ENCODE results near the gene PCNT.
"Not testable (repeated sequence)": the region's sequence is repeated elsewhere in the genome, so short reads cannot be mapped to it uniquely, and the experiment has no call there.

The PCNT gene

GRCh38 chr21:46304955-46305354 lies 19.0 kb upstream of the PCNT start:
- no peak for DNase-seq

DNA sequence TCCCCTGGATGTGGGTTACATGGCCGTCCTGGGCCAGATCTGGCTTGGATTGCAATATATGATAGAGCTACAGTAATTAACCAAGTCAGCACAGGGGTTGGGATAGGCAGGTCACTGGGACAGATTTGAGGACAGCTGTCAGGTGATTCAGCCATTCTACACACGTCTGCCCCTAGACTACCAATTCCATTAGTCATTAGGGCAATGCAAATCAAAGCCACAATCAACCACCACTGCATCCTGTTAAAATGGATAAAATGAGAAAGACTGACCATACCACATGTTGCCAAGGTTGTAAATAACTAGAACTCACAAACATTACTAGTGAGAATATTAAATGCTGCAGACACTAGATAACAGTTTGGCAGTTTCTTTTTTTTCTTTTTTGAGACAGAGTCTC lies 16.3 kb upstream of the PCNT start:
- no peak for DNase-seq

DNA sequence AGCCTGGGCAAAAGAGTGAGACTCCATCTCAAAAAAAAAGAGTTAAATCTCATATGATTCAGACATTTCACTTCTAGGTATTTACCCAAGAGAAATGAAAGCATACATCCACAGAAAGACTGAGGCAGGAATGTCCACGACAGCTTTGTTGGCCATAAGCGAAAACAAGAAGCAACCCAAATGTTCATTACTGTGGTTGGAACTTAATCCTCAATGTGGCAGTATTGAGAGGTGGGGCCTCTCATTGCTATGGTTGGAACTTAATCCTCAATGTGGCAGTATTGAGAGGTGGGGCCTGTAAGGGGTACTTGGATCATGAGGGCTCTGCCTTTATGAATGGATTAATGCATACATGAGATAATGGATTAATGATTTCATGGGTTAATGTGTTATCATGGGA lies 15.5 kb upstream of the PCNT start:
- DNase-seq = no peak

DNA sequence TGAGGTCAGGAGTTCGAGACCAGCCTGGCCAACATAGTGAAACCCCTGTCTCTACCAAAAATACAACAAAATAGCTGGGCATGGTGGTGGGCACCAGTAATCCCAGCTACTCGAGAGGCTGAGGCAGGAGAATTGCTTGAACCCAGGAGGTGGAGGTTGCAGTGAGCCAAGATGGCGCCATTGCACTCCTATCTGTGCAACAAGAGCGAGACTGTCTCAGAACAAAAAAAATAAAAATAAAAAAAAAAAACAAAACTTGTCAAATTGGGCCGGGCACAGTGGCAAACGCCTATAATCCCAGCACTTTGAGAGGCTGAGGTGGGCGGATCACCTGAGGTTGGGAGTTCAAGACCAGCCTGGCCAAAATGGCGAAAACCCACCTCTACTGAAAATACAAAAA lies 13.7 kb upstream of the PCNT start:
- not testable (repeated sequence) for DNase-seq

DNA sequence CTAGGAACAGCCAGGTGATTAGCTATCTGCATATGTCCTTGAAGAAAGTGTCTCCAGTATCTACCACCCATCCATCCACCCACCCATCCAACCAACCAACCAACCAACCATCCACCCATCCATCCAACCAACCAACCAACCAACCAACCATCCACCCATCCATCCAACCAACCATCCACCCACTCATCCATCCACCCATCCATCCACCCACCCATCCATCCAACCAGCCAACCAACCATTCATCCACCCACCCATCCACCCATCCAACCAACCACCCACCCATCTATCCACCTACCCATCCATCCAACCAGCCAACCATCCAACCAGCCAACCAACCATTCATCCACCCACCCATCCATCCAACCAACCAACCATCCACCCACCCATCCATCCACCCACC lies 12.4 kb upstream of the PCNT start:
- no peak for DNase-seq

GRCh38 chr21:46312949-46313348 lies 11.0 kb upstream of the PCNT start:
- no peak for DNase-seq

- DNase-seq = no peak
These were observed 9.4 kb upstream of the PCNT start for GRCh38 chr21:46314441-46315020.

- no peak for DNase-seq
These were observed 7.1 kb upstream of the PCNT start for GRCh38 chr21:46316708-46317324.

DNA sequence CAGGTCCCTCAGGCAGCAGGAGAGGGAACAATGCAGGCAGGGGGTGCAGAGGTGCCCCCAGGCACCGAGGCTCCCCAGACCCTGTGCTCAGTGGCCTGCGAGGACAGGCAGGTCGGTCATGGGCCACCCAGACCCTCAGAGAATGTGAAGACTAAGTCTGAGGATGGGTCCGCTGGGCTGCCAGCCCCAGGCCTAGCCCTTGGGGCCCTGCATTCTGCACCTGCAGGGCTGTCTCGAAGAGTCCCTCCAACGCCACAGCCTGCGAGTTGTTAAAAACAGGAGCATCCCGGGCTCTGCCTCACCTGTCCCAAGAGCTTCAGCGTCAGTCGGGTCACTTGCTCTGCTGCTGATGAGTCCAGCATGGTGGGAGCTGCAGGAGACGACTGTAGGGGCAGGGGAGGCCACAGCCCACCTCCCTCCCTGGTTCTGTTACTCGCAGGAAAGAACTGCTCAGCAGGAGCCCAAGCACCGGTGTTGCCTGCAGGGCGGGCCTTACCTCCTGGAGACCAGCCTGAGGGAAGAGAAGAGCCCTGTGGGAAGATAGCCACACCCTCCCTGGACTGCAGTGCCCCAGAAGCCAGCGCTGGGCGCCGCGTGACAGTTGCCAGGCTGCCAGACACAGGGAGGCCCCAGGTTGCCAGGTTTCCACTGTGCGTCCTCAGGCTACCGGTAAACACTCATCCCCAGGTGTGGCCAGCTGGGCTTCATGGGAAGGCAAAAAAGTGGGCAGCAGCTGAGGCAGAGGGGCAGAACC lies 6.1 kb upstream of the PCNT start:
- no peak for DNase-seq

- DNase-seq = no peak
These were observed 5.5 kb upstream of the PCNT start for GRCh38 chr21:46318464-46318845.

DNA sequence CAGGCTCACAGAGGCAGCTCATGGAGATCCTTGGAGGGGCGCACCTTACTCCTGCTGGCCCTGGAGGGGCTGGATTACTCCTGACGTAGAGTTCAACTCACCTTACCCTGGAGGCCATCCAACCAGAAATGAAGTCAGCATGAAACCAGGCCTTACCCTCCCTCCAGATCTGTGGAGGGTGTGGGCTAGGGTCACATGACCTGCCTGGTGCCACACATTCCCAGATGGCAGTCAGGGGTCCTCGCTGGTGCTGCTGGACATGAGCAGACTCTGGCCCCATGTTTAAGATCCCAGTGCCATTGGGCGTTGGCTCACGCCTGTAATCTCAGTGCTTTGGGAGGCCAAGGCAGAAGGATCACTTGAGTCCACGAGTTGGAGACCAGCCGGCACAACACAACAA lies 4.8 kb upstream of the PCNT start:
- no peak for DNase-seq

- no peak for DNase-seq
These were observed 3.6 kb upstream of the PCNT start for GRCh38 chr21:46320331-46320801.

- DNase-seq = no peak
These were observed 1.4 kb upstream of the PCNT start for GRCh38 chr21:46322351-46323226.

DNA sequence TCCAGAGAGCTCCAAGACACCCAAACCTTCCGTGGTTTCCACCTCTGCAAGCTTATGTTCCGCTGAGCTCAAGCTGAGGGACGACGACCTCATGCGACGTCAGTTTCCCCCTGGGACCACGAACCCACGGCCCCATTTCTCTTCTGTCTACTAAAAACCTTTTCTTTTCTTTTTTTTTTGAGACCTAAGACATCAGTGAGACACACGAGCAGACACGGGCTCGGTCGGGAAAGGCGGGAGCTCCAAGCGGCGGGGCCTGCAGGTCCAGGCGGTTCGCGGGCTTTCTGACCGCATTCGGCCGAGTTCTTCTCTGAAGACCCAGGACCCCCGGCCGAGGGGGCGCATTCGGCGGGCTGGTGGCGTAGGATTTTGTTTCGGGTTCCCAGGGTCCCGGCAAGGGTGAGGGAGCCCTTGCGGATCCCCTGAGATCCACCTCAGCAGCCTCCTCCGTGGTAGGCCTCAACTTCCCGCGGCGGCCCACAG lies 688 bp upstream of the PCNT start:
- peak; percentile 6 for DNase-seq

DNA sequence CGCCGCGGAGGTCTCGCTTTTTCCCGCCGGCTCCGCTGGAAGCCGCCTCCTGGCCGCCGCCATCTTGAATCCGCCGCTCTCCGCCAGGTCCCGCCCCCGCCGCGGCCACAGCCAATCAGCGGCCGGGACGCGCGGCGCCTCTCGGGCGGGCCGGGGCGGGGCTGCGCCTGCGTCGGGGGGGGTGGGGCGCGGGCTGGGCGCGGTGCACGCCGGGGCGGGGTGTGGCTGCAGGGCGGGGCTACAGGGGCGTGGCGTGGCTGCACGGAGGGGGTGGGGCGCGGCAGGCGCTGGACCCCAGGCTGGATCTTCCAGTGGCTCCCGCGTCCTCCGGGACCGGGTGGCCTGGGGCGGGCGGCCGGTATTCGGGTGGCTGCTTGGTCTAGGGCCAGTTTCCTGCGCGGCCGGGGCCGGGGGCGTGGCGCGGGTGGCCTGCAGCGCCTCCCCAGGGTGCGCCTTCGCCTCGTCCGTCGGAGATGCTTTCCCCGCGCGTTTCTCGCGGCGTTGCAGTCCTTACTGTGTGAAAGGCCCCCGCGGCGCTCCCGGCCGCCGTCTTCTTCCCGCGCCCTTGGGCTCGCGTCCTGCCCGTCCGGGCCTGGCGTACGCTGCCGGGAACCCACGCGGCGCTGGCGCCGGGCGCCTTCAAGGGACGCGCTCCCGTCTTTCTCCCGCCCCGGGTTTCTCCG lies 575 bp downstream of the PCNT start:
- peak; percentile 89 for DNase-seq

GRCh38 chr21:46325073-46325912 lies 1.3 kb downstream of the PCNT start:
- DNase-seq = peak; percentile 44

GRCh38 chr21:46326110-46326703 lies 2.3 kb downstream of the PCNT start:
- no peak for DNase-seq

DNA sequence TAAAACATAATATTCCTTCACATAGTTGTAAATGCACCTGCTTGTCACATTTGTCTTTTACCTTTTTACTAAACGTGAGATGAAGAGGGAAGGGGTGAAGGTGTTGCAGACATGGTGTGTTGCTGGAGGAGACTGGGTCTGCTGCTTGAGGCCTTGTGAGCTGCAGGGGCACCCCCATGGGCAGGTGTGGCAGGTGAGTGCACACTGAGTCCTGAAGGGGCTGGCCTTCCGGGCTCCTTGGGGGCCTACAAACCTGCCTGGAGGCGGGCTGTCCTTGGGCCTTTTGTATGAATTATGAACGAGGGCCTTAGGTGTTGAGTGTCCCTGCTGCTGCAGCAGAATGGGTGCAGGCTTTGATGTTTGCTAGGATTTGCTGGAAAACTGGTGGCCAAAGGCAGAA lies 3.8 kb downstream of the PCNT start:
- DNase-seq = no peak

DNA sequence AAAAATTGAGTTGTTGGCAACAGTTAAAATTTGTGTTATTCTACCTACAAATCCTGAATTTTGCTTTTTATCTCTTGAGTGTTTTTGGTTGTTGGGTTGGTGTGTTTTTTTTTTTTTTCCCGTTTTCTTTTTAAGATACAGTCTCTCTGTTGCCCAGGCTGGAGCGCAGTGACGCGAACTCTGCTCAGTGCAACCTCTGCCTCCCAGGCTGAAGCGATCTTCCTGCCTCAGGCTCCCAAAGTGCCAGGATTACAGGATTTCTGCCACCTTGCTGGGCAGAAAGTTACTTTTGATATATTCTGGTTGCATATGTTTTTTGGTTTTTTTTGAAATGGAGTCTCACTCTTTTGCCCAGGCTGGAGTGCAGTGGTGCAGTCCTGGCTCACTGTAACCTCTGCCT lies 4.2 kb downstream of the PCNT start:
- DNase-seq = no peak

- no peak for DNase-seq
These were observed 5.8 kb downstream of the PCNT start for GRCh38 chr21:46329796-46330195.

All from stimulated activated CD4-positive, alpha-beta T cell treated with anti-CD3 and anti-CD28 coated beads, Interleukin-4, amount 100 ng/mL, for 1 hour (primary cell).